Effector CD8-positive, alpha-beta T cell (primary cell): ENCODE measurements around the gene RIMOC1.
A peak's percentile ranks its signal among the peaks of the same experiment; 100 is the strongest.
"Not testable (repeated sequence)": the region's sequence is repeated elsewhere in the genome, so short reads cannot be mapped to it uniquely, and the experiment has no call there.

Experiments
- DNase-seq: peaks from one replicate; lab custom pipeline; 2025; lab: John Stamatoyannopoulos, UW

Gene RIMOC1

DNA sequence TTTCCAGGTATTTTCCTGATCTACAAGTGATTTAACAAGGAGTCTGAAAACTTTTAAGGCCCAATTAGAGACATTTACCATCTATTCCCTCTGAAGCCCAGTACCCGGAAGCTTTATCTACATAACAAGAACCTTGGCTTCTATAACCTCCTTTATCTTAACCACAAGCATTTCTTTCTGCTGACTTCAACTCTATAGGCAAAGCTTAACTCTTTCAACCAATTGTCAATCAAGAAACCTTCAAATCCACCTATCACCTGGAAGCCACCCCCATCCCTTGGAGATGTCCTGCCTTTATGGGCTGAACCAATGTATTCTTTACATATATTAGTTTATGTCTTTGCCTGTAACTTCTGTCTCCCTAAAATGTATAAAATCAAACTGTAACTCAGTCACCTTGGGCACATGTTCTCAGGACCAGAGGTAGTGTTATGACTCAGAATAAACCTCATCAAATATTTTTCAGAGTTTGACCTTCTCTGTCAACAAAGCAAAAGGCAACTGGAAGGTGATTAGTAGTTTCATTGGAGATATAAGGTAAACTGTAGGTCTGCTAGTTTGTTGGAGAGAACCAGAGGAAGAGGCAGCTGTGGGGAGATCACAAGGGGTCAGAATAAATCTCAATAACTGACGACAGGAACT, 13.0 kb upstream of the RIMOC1 start:
- no peak for DNase-seq

DNA sequence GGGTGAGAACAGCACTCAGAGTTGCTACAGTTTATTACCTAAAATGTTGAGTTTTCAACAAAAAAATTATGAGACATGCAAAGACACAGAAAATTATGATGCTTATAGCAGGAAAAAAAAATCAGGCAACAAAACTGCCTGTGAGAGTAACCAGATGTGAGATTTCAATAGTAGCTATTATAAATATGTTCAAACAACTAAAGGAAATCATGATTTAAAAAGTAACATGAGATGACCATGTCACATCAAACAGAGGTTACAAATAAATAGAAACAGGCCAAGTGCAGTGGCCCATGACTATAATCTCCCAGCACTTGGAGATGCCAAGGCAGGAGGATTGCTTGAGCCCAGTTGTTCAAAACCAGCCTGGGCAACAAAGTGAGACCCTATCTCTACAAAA, 12.1 kb upstream of the RIMOC1 start:
- DNase-seq, result no peak

- DNase-seq, result no peak
Measured at GRCh38 chr5:41893074-41893851, 10.9 kb upstream of the RIMOC1 start.

- DNase-seq, result no peak
Measured at GRCh38 chr5:41896230-41896629, 7.9 kb upstream of the RIMOC1 start.

DNA sequence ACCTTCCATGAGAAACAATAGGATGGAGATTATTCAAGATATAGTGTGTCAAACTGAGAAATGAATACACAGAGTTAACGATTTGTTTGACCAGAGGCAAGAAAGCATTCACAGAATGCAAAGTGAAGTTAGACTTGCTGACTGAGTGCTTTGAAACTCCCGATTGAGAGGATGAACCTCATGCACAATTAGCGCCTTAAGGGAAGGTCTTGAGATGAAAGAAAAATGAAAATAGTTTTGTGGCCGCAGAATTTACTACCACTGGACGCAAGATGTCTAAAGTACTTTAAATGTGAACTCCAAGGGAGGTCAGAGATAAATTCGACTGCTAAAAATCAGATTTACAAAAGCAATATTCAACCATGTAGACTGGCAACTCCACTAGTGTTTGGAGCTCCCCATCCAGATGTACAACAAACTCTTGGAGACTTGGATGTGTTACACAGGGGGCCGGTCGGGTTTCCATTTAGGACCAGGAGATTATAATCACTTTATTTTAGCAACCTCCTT, 707 bp upstream of the RIMOC1 start:
- DNase-seq, result no peak

DNA sequence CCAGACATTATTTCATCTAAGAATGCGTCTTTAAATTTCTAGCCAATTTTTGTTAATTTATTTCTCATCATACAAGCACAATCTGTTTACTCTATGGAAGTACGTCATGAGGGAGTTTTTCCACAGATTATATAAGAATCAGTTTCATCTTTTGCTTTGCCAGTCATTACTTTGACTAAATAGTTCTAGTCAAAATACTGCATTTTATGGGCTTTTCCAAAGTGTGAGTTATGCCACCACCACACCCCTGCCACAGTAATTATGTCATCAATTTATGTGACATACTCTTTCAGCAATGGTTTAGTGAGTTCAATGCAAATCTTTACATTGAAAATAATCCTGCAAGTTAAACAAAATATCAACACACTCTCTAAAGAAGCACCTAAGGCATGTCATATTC, 2.0 kb downstream of the RIMOC1 start:
- DNase-seq, result no peak

DNA sequence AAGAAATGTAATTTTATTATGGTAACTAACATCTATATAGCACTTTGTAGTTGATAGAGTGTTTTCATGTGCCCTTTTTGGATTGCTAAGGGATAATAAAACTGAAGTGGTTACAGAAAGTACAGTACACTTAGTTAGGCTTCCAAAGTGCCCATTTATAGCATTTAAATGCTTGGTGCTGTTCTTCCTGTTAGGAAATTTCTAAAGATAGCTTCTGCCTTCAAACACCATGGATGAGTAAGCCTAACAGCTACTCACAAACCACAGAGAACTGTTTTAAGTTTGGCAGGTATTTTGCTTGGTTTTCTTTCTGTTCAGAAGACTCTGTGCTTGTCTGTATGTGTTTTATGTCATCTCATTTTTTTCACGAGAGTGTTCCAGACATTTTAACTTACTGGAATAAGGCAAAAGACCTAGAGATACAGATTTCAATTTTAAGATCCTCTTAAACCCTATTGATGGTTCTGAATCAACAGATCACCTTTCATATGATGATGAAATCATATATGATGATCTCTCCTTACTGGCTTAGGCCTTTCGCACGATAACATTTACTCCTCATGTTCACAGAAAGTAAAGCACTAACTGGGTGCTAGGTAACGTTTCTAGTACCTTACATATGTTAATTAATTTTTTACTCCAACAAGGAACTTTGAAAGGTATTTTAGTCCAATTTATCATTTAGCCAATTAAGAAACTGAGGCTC, 4.4 kb downstream of the RIMOC1 start:
- no peak for DNase-seq

DNA sequence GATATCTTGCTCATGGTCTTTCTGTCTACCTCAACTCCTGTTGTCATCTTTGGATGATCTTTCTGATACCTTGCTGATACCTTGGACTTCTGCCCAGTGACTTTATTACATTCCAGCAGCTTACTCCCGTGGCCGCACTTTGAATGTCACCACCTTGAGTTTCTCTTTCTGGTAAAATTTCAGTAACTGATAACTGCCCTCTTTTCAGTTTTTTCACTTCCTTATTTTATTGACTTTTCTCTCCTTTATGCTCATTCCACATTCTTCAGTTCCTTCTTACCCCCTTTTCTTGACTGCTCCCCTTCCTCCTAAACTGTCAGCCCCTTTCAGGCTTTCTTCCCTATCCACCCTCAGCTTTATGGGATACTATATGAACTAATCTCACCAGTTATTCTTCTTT, 14.0 kb downstream of the RIMOC1 start:
- DNase-seq, result no peak

- DNase-seq, result no peak
Measured at GRCh38 chr5:41921166-41921565, 17.0 kb downstream of the RIMOC1 start.

DNA sequence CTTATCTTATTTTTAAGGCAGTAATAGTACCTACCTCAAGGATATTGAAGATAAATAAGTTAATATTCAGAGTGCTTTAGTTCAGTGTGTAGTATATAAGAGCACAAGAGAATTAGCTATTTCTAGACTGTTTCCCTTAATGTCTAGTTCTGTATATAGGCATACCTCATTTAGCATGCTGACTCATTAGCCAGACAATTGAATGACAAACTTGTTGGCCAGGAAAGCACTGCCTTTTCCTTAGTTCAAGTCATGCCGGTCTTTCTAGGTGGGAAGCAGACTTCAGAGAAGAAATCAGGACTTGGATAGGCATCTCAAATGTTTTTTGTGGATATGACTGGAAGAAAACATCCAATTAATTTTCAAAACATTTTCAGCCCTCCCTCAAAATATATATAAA, 17.7 kb downstream of the RIMOC1 start:
- no peak for DNase-seq

GRCh38 chr5:41924526-41924871, 20.4 kb downstream of the RIMOC1 start:
- no peak for DNase-seq

DNA sequence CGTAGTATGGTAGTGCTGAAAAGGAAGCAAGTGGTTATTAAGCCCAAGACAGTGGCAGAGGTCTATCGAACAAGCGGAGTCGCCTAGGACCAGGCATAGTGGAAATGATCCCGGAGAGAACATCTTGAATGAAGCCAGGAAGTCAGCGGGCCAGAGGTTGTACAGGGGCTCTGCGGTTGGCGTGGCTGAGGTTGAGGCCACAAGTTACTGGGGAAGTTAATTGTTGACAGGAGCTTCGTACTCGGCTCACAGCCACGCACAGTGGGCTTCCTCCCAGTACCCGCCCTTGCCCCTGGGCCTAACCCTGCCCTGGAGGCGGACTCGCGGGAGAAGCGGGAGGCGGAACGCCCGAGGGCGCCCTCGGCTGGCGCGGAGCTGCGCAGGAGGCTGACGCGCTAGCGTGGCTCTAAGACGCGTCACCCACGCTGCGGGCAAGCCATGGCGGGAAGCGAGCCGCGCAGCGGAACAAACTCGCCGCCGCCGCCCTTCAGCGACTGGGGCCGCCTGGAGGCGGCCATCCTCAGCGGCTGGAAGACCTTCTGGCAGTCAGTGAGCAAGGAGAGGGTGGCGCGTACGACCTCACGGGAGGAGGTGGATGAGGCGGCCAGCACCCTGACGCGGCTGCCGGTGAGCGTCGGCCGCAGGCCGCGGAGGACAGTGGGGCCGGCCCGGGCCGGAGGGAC, 20.9 kb downstream of the RIMOC1 start, which contains the start of gene FBXO4:
Gene FBXO4, plus strand, starts transcription at position 410 of the 683 bp plus-strand sequence. Its CDS starts 29 bp downstream, at position 439.
- peak; percentile 73 for DNase-seq

- no peak for DNase-seq
Measured at GRCh38 chr5:41925555-41925951, 21.4 kb downstream of the RIMOC1 start.

DNA sequence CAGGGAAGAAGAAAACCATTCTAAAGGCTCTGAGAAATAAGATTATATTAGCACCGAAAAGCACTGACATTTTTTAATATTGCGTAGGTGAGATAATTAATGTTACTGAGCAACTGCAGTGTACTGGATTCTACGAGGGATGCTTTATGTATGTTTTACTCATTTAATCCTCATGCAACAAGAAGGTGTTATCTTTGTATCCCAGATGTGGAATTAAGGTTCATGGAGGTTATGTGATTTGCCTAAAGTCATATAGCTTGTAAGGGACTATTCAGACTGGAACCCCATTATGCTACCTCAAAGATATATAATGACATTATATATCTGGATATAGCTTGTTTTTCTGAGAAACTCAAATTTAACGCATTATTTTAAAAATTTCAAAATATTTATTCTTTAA, 23.5 kb downstream of the RIMOC1 start:
- DNase-seq, result no peak

- DNase-seq, result no peak
Measured at GRCh38 chr5:41929035-41929434, 24.9 kb downstream of the RIMOC1 start.

- DNase-seq, result no peak
Measured at GRCh38 chr5:41932770-41933169, 28.6 kb downstream of the RIMOC1 start.

GRCh38 chr5:41935544-41935943, 31.4 kb downstream of the RIMOC1 start:
- no peak for DNase-seq

GRCh38 chr5:41940641-41941040, 36.5 kb downstream of the RIMOC1 start:
- no peak for DNase-seq

- DNase-seq, result not testable (repeated sequence)
Measured at GRCh38 chr5:41945332-41945955, 41.3 kb downstream of the RIMOC1 start.

- no peak for DNase-seq
Measured at GRCh38 chr5:41951224-41951623, 47.1 kb downstream of the RIMOC1 start.
